Peyer's patch (tissue), 4 donors: ENCODE measurements around the gene PCK1.

ENCODE experiments used
- POLR2A ChIP-seq, 2 donors: fragments of 450-650 bp; IDR thresholded peaks; one replicate each; pipeline ENCODE4 v1.5.1; 2017; ENCODE audit warnings: antibody characterized with exemption in 2 of 2, mild to moderate bottlenecking in 2 of 2, moderate library complexity in 2 of 2
- TF ChIP-seq, protein P1 (sequence below), 6 experiments: fragments of 450-650 bp in 4 of 6; fragments of 200-600 bp in 2 of 6; sonication (generic) in 1 of 6; IDR thresholded peaks; one replicate each; pipeline ENCODE4 v1.5.1; 2017 to 2019; ENCODE audit warnings: antibody characterized with exemption in 6 of 6, mild to moderate bottlenecking in 3 of 6, moderate library complexity in 1 of 6

DNA sequence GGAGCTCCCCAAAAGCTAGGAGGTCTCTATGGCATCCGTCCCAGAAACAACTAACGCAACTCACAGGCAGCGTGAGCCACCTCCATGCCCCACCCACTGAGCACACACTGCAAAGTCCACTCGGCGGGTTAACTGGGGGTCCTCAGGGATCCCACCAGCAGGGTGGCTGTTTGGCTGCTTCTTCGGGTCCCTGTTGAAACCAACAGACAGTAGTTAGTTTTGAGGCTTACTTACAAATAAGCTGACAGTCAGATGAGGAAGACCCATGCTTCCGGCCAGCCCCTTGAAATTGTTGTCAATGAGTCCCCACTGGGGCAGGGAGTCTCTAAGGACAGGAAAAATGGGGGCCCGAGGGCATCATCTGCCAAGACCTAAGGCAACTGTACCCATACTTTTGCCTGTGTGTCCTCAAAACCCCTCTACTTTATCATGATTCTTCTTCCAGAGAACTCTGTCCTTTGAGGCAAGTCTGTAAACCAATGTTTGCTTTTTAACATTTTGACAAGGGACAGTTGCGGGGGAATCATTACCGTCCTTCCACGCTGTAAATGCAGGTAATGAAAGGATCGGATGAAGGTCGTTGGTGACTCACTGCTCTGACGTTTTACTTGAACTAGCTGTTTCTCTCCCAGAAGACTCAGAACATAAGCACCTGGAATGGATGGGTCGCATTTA, 2.2 kb upstream of the PCK1 start:
- TF ChIP-seq, protein P1, sequence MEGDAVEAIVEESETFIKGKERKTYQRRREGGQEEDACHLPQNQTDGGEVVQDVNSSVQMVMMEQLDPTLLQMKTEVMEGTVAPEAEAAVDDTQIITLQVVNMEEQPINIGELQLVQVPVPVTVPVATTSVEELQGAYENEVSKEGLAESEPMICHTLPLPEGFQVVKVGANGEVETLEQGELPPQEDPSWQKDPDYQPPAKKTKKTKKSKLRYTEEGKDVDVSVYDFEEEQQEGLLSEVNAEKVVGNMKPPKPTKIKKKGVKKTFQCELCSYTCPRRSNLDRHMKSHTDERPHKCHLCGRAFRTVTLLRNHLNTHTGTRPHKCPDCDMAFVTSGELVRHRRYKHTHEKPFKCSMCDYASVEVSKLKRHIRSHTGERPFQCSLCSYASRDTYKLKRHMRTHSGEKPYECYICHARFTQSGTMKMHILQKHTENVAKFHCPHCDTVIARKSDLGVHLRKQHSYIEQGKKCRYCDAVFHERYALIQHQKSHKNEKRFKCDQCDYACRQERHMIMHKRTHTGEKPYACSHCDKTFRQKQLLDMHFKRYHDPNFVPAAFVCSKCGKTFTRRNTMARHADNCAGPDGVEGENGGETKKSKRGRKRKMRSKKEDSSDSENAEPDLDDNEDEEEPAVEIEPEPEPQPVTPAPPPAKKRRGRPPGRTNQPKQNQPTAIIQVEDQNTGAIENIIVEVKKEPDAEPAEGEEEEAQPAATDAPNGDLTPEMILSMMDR (IDR thresholded peaks at IDR 0.05): no peak
- TF ChIP-seq POLR2A (IDR thresholded peaks at IDR 0.05): peak in 1 of 2 donors; percentile 7
